ENCODE results near the gene UNC119B. TPM values are rescaled to one million over a fixed set of nuclear protein-coding genes. Genes with fewer than 3 reads are reported as not detected.

The UNC119B gene
- total RNA-seq, 1 donor = 5.6 TPM

GRCh38 chr12:120738252-120739030 is 28.2 kb downstream of the UNC119B start:
- no peaks in the 10 kb centered on the region for H3K4me1 ChIP-seq (ENCODE audit: insufficient read depth, low read length)
- no peaks in the 10 kb centered on the region for H3K9me3 ChIP-seq (ENCODE audit: low read depth, low read length)
- H3K27me3 ChIP-seq (ENCODE audit: insufficient read depth, low read length) = no peaks in the 10 kb centered on the region

GRCh38 chr12:120739031-120739762 is 28.9 kb downstream of the UNC119B start:
- Histone ChIP-seq H3K27me3 (ENCODE audit: insufficient read depth, low read length) (no peaks in the 10 kb centered on the region), H3K9me3 (ENCODE audit: low read depth, low read length) (no peaks in the 10 kb centered on the region), H3K4me3 (ENCODE audit: low read length) (no peak overlapping the region), H3K4me1 (ENCODE audit: insufficient read depth, low read length) (no peaks in the 10 kb centered on the region)

More at GRCh38 chr12:120738252-120739030, 28.2 kb downstream of the UNC119B start:
- H3K4me3 ChIP-seq (ENCODE audit: low read length) = no peak overlapping the region

GRCh38 chr12:120739821-120740613 is 29.8 kb downstream of the UNC119B start:
- Histone ChIP-seq H3K27me3 (ENCODE audit: insufficient read depth, low read length) (no peaks in the 10 kb centered on the region), H3K9me3 (ENCODE audit: low read depth, low read length) (no peaks in the 10 kb centered on the region), H3K4me3 (ENCODE audit: low read length) (no peak overlapping the region), H3K4me1 (ENCODE audit: insufficient read depth, low read length) (no peaks in the 10 kb centered on the region)

GRCh38 chr12:120740871-120741270 is 30.6 kb downstream of the UNC119B start:
- Histone ChIP-seq H3K4me3 (ENCODE audit: low read length) (no peak overlapping the region), H3K4me1 (ENCODE audit: insufficient read depth, low read length) (no peaks in the 10 kb centered on the region), H3K9me3 (ENCODE audit: low read depth, low read length) (no peaks in the 10 kb centered on the region), H3K27me3 (ENCODE audit: insufficient read depth, low read length) (no peaks in the 10 kb centered on the region)

- Histone ChIP-seq H3K4me1 (ENCODE audit: insufficient read depth, low read length) (no peaks in the 10 kb centered on the region), H3K9me3 (ENCODE audit: low read depth, low read length) (no peaks in the 10 kb centered on the region), H3K27me3 (ENCODE audit: insufficient read depth, low read length) (no peaks in the 10 kb centered on the region), H3K4me3 (ENCODE audit: low read length) (no peak overlapping the region)
Observed at GRCh38 chr12:120741476-120742421, 31.5 kb downstream of the UNC119B start.

GRCh38 chr12:120744922-120745493 is 34.8 kb downstream of the UNC119B start:
- H3K27me3 ChIP-seq (ENCODE audit: insufficient read depth, low read length) = no peaks in the 10 kb centered on the region
- H3K4me3 ChIP-seq (ENCODE audit: low read length) = no peak overlapping the region
- H3K9me3 ChIP-seq (ENCODE audit: low read depth, low read length) = no peaks in the 10 kb centered on the region
- no peaks in the 10 kb centered on the region for H3K4me1 ChIP-seq (ENCODE audit: insufficient read depth, low read length)

- Histone ChIP-seq H3K4me3 (ENCODE audit: low read length) (no peak overlapping the region), H3K4me1 (ENCODE audit: insufficient read depth, low read length) (no peaks in the 10 kb centered on the region), H3K9me3 (ENCODE audit: low read depth, low read length) (no peaks in the 10 kb centered on the region), H3K27me3 (ENCODE audit: insufficient read depth, low read length) (no peaks in the 10 kb centered on the region)
Observed at GRCh38 chr12:120748242-120748641, 38.0 kb downstream of the UNC119B start.

- Histone ChIP-seq H3K9me3 (ENCODE audit: low read depth, low read length) (no peaks in the 10 kb centered on the region), H3K27me3 (ENCODE audit: insufficient read depth, low read length) (no peaks in the 10 kb centered on the region), H3K4me1 (ENCODE audit: insufficient read depth, low read length) (no peaks in the 10 kb centered on the region), H3K4me3 (ENCODE audit: low read length) (no peak overlapping the region)
Observed at GRCh38 chr12:120749256-120749655, 39.0 kb downstream of the UNC119B start.

GRCh38 chr12:120750806-120751205 is 40.5 kb downstream of the UNC119B start:
- Histone ChIP-seq H3K9me3 (ENCODE audit: low read depth, low read length) (peaks cover 11% of the 10 kb centered on the region), H3K27me3 (ENCODE audit: insufficient read depth, low read length) (no peaks in the 10 kb centered on the region), H3K4me3 (ENCODE audit: low read length) (no peak overlapping the region), H3K4me1 (ENCODE audit: insufficient read depth, low read length) (no peaks in the 10 kb centered on the region)

GRCh38 chr12:120751389-120751788 is 41.1 kb downstream of the UNC119B start:
- no peak overlapping the region for H3K4me3 ChIP-seq (ENCODE audit: low read length)
- H3K9me3 ChIP-seq (ENCODE audit: low read depth, low read length) = peaks cover 11% of the 10 kb centered on the region
- H3K27me3 ChIP-seq (ENCODE audit: insufficient read depth, low read length) = no peaks in the 10 kb centered on the region
- no peaks in the 10 kb centered on the region for H3K4me1 ChIP-seq (ENCODE audit: insufficient read depth, low read length)

GRCh38 chr12:120754792-120755191 is 44.5 kb downstream of the UNC119B start:
- H3K9me3 ChIP-seq (ENCODE audit: low read depth, low read length) = peaks cover 11% of the 10 kb centered on the region
- H3K4me1 ChIP-seq (ENCODE audit: insufficient read depth, low read length) = no peaks in the 10 kb centered on the region
- H3K4me3 ChIP-seq (ENCODE audit: low read length) = no peak overlapping the region
- no peaks in the 10 kb centered on the region for H3K27me3 ChIP-seq (ENCODE audit: insufficient read depth, low read length)

GRCh38 chr12:120755269-120755668 is 45.0 kb downstream of the UNC119B start:
- H3K27me3 ChIP-seq (ENCODE audit: insufficient read depth, low read length) = no peaks in the 10 kb centered on the region
- H3K9me3 ChIP-seq (ENCODE audit: low read depth, low read length) = peaks cover 11% of the 10 kb centered on the region
- no peak overlapping the region for H3K4me3 ChIP-seq (ENCODE audit: low read length)
- no peaks in the 10 kb centered on the region for H3K4me1 ChIP-seq (ENCODE audit: insufficient read depth, low read length)

- Histone ChIP-seq H3K4me1 (ENCODE audit: insufficient read depth, low read length) (no peaks in the 10 kb centered on the region), H3K9me3 (ENCODE audit: low read depth, low read length) (peaks cover 11% of the 10 kb centered on the region), H3K27me3 (ENCODE audit: insufficient read depth, low read length) (no peaks in the 10 kb centered on the region), H3K4me3 (ENCODE audit: low read length) (no peak overlapping the region)
Observed at GRCh38 chr12:120757226-120757742, 47.0 kb downstream of the UNC119B start.

- peaks cover 11% of the 10 kb centered on the region for H3K9me3 ChIP-seq (ENCODE audit: low read depth, low read length)
- no peaks in the 10 kb centered on the region for H3K4me1 ChIP-seq (ENCODE audit: insufficient read depth, low read length)
- no peak overlapping the region for H3K4me3 ChIP-seq (ENCODE audit: low read length)
- no peaks in the 10 kb centered on the region for H3K27me3 ChIP-seq (ENCODE audit: insufficient read depth, low read length)
Observed at GRCh38 chr12:120757949-120758348, 47.7 kb downstream of the UNC119B start.
